IPS-15b (cell line): ENCODE measurements around the gene SDHAF3.
"Not testable (repeated sequence)": the region's sequence is repeated elsewhere in the genome, so short reads cannot be mapped to it uniquely, and the experiment has no call there.

Source experiments
- H3K27me3 ChIP-seq: one replicate; pipeline ENCODE4 v1.6.1; 2013; ENCODE audit warnings: low read length; ENCODE audit not compliant: control insufficient read depth, insufficient read depth
- H3K36me3 ChIP-seq: one replicate; pipeline ENCODE4 v1.6.1; 2013; ENCODE audit warnings: low read length; ENCODE audit not compliant: control insufficient read depth, insufficient read depth
- H3K4me1 ChIP-seq: one replicate; pipeline ENCODE4 v1.6.1; 2013; ENCODE audit warnings: mild to moderate bottlenecking, low read length; ENCODE audit not compliant: control insufficient read depth, insufficient read depth
- H3K4me3 ChIP-seq: one replicate; pipeline ENCODE4 v1.5.1; 2013; ENCODE audit warnings: low read depth, low read length
- H3K9ac ChIP-seq: one replicate; pipeline ENCODE4 v1.6.1; 2013; ENCODE audit warnings: low read depth, mild to moderate bottlenecking, low read length
- H3K9me3 ChIP-seq: one replicate; pipeline ENCODE4 v1.6.1; 2013; ENCODE audit warnings: mild to moderate bottlenecking, low read length; ENCODE audit not compliant: control insufficient read depth, insufficient read depth

SDHAF3 gene

GRCh38 chr7:97117372-97118188, at the start of gene SDHAF3:
Gene SDHAF3 (plus strand): TSS chr7:97117698. CDS start chr7:97117724, 26 bp downstream.
- Histone ChIP-seq H3K36me3 (no peaks in the 10 kb centered on the region), H3K4me3 (peak within 1 kb of the TSS; percentile 99), H3K9me3 (no peaks in the 10 kb centered on the region), H3K27me3 (no peaks in the 10 kb centered on the region), H3K4me1 (peaks cover 2% of the 10 kb centered on the region), H3K9ac (peak within 1 kb of the TSS; percentile 89)

GRCh38 chr7:97072025-97072424, 45.5 kb upstream of the SDHAF3 start:
- H3K36me3 ChIP-seq, H3K9me3 ChIP-seq, H3K4me1 ChIP-seq, H3K4me3 ChIP-seq, H3K27me3 ChIP-seq, H3K9ac ChIP-seq: not testable (repeated sequence)

- no peaks in the 10 kb centered on the region for H3K9me3 ChIP-seq
- H3K9ac ChIP-seq: no peak overlapping the region
- no peaks in the 10 kb centered on the region for H3K4me1 ChIP-seq
- H3K36me3 ChIP-seq: no peaks in the 10 kb centered on the region
- H3K27me3 ChIP-seq: no peaks in the 10 kb centered on the region
- H3K4me3 ChIP-seq: no peak overlapping the region
Measured at GRCh38 chr7:97075928-97076327, 41.6 kb upstream of the SDHAF3 start.

- no peak overlapping the region for H3K9ac ChIP-seq
- no peaks in the 10 kb centered on the region for H3K27me3 ChIP-seq
- no peaks in the 10 kb centered on the region for H3K9me3 ChIP-seq
- H3K4me3 ChIP-seq: no peak overlapping the region
- H3K4me1 ChIP-seq: no peaks in the 10 kb centered on the region
- H3K36me3 ChIP-seq: no peaks in the 10 kb centered on the region
Measured at GRCh38 chr7:97078023-97078969, 39.2 kb upstream of the SDHAF3 start.

GRCh38 chr7:97079300-97079699, 38.2 kb upstream of the SDHAF3 start:
- H3K9me3 ChIP-seq: no peaks in the 10 kb centered on the region
- no peaks in the 10 kb centered on the region for H3K27me3 ChIP-seq
- H3K9ac ChIP-seq: no peak overlapping the region
- no peaks in the 10 kb centered on the region for H3K4me1 ChIP-seq
- no peaks in the 10 kb centered on the region for H3K36me3 ChIP-seq
- no peak overlapping the region for H3K4me3 ChIP-seq

GRCh38 chr7:97081521-97082300, 35.8 kb upstream of the SDHAF3 start:
- Histone ChIP-seq H3K36me3 (no peaks in the 10 kb centered on the region), H3K9ac (no peak overlapping the region), H3K9me3 (no peaks in the 10 kb centered on the region), H3K4me3 (no peak overlapping the region), H3K4me1 (no peaks in the 10 kb centered on the region), H3K27me3 (no peaks in the 10 kb centered on the region)

- Histone ChIP-seq H3K27me3 (no peaks in the 10 kb centered on the region), H3K36me3 (no peaks in the 10 kb centered on the region), H3K9ac (no peak overlapping the region), H3K4me3 (no peak overlapping the region), H3K4me1 (no peaks in the 10 kb centered on the region), H3K9me3 (no peaks in the 10 kb centered on the region)
Measured at GRCh38 chr7:97088364-97088763, 29.1 kb upstream of the SDHAF3 start.

- Histone ChIP-seq H3K4me3 (no peak overlapping the region), H3K27me3 (no peaks in the 10 kb centered on the region), H3K36me3 (no peaks in the 10 kb centered on the region), H3K9me3 (no peaks in the 10 kb centered on the region), H3K4me1 (no peaks in the 10 kb centered on the region), H3K9ac (no peak overlapping the region)
Measured at GRCh38 chr7:97089771-97090170, 27.7 kb upstream of the SDHAF3 start.

- H3K4me1 ChIP-seq: no peaks in the 10 kb centered on the region
- H3K36me3 ChIP-seq: no peaks in the 10 kb centered on the region
- no peak overlapping the region for H3K9ac ChIP-seq
- no peaks in the 10 kb centered on the region for H3K27me3 ChIP-seq
- no peak overlapping the region for H3K4me3 ChIP-seq
- H3K9me3 ChIP-seq: no peaks in the 10 kb centered on the region
Measured at GRCh38 chr7:97090761-97091353, 26.6 kb upstream of the SDHAF3 start.

- Histone ChIP-seq H3K36me3 (no peaks in the 10 kb centered on the region), H3K9ac (no peak overlapping the region), H3K9me3 (no peaks in the 10 kb centered on the region), H3K27me3 (no peaks in the 10 kb centered on the region), H3K4me3 (no peak overlapping the region), H3K4me1 (no peaks in the 10 kb centered on the region)
Measured at GRCh38 chr7:97094284-97094930, 23.1 kb upstream of the SDHAF3 start.

GRCh38 chr7:97096037-97096436, 21.5 kb upstream of the SDHAF3 start:
- Histone ChIP-seq H3K27me3 (no peaks in the 10 kb centered on the region), H3K4me3 (no peak overlapping the region), H3K9ac (no peak overlapping the region), H3K9me3 (no peaks in the 10 kb centered on the region), H3K36me3 (no peaks in the 10 kb centered on the region), H3K4me1 (no peaks in the 10 kb centered on the region)
